GM21447 (cell line): Measurements from ENCODE around the gene C1QC.

Source experiments
- ATAC-seq: cut with Tn5 transposase; IDR thresholded peaks from one replicate; pipeline ENCODE4 v1.9.1; 2021; ENCODE audit not compliant: unreplicated experiment

Gene C1QC

DNA sequence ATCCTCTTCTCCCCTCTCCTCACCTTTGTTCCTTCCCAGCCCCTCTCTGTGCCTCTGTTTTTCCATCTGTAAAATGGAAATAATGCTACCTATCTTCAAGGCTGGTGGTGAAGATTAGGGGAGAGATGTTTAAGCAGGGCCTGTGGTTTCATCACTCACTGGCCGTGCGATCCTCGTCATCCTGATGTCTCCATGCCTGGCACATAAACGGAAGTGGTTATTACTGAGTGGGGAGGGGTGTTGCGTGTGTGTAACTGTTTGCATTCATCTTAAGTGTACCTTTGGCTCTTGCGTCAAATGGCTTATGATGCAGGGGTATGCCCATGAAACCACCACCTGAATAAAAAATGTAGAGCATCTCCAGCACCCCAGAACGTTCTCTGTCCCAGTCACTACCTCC, 24.2 kb upstream of the C1QC start:
- no peak for ATAC-seq

GRCh38 chr1:22619798-22620197, 23.6 kb upstream of the C1QC start:
- ATAC-seq, result no peak

- ATAC-seq, result no peak
Measured at GRCh38 chr1:22621761-22622160, 21.7 kb upstream of the C1QC start.

DNA sequence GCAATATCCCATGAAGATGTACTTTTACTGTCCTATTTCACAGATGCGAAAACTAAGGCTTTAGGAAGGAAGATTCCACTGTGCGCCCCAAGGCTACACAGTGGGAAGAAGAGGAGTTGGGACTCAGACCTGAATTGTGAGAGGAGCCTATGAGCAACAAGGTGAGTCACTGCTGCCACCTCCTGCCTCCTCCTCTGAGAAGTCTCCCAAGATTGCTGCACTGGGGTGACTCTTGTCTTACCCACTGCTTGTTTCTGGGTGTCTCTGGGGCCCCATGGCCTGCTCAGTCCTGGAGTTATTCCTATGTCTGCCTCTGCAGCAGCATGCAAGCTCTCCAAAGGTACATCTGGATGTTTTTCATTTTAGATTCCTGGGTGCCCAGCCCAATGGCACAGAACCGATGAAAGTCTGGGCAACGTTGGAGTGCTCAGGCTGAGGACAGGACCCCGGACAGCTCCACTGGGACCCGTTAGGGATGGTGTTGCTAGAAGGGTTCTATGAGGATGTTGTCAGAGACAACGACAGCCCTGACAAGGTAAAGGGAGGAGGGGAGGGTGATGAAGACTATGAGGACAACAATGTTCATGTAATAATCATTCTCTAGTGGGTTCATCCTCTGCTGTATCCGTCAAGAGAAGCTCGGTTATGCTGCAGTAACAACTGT, 18.0 kb upstream of the C1QC start:
- no peak for ATAC-seq

DNA sequence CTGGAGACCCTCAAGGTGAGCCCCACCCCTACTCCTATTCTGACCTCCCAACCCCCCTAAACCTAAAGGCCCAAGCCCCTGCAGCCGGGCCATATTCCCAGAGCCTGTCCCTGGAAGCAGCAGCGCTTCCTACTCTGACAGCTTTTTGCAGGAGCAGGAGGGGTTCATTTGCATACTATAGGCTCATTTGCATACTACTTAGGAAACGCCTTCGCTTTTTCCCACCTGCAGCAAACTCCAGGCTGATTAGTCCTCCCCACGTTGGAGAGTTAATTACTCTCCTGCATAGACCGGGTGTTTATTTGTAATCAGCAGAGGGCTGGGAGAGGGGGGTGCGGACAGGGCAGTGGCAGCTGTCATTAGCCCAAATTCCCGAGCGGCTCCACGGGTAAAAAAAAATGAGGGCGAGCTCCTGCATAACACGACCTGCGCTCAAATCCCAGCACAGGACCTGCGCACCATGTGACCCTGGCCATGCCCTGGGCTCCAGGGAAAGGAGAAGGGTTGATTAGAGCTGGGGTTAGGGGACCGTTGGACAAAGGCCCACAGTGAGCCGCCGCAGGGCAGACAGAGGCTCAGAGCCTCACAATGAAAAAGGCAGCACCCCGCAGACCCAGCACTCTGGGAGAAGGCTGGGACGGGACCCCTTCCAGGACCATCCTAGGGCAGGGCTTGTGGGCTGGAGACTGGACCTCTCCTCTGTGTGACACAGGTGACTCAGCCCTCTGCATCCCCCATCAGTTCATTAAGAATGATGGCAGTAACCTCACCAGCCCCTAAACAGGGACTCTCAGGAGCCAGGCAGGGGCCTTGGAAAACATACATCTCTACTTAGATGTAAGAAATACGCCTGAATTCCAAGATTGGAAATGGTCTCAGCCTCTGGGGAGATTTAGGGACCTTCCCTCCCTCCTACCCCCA, 16.9 kb upstream of the C1QC start:
- ATAC-seq, result no peak

DNA sequence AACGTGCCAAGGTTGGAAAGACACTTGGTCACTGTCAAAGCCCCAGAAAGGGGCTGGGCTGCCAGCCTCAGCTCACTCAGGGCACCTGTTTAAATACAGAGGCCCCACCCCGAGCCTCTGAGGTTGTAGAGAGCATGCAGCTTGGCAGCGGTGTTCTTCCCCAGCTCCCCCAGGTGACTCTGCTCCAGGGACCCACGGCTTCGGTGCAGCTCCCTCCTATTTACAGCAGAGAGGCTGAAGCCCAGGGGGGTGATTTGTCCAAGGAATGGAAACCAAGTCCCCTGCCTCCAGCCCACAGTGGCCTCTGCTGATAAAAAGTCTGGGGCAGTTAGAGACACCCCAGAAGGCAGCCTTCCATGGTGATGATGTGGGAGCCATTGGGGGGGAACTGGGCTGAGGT, 16.1 kb upstream of the C1QC start:
- ATAC-seq, result no peak

GRCh38 chr1:22628698-22629444, 14.6 kb upstream of the C1QC start:
- ATAC-seq, result no peak

DNA sequence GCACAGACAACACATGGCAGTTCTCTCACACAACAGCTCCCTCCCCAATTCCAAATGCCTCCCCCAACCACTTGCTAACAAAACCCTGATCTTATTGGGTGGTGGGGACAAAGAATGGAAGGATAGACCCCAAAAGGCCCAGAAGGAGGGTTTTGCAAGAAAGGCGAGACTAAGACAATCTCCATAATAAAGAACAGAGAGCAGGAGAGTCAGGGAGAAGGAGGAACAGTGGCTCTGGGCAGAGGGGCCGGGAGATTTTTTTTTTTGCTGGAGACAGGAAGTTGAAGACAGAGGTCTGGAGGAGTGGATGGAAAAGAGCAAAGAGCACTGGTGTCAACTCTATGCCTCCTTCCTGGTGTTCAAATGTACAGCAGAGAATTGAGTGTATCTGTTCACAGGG, 13.5 kb upstream of the C1QC start:
- ATAC-seq, result no peak

GRCh38 chr1:22633697-22634463, 9.6 kb upstream of the C1QC start:
- no peak for ATAC-seq

GRCh38 chr1:22635436-22635835, 8.0 kb upstream of the C1QC start:
- ATAC-seq, result no peak

DNA sequence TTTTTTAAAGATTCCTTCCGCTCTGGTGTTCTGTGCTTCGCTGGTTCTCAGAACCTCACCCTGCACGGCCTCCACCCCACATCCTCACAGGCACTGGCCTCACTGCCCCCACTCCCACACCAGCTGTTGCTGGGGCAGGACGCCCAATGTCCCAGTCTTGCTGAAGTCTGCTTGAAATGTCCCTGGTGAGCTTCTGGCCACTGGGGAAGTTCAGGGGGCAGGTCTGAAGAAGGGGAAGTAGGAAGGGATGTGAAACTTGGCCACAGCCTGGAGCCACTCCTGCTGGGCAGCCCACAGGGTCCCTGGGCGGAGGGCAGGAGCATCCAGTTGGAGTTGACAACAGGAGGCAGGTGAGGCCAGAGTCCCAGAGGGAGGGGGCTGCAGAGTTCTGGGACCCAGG, 7.1 kb upstream of the C1QC start, which contains the start of gene C1QA:
Gene C1QA (plus strand): TSS at position 276 of the 400 bp plus-strand sequence. CDS start 989 bp downstream, outside the sequence.
- ATAC-seq, result no peak

- no peak for ATAC-seq
Measured at GRCh38 chr1:22636927-22637326, 6.5 kb upstream of the C1QC start.

GRCh38 chr1:22637907-22638445, 5.5 kb upstream of the C1QC start:
- no peak for ATAC-seq

DNA sequence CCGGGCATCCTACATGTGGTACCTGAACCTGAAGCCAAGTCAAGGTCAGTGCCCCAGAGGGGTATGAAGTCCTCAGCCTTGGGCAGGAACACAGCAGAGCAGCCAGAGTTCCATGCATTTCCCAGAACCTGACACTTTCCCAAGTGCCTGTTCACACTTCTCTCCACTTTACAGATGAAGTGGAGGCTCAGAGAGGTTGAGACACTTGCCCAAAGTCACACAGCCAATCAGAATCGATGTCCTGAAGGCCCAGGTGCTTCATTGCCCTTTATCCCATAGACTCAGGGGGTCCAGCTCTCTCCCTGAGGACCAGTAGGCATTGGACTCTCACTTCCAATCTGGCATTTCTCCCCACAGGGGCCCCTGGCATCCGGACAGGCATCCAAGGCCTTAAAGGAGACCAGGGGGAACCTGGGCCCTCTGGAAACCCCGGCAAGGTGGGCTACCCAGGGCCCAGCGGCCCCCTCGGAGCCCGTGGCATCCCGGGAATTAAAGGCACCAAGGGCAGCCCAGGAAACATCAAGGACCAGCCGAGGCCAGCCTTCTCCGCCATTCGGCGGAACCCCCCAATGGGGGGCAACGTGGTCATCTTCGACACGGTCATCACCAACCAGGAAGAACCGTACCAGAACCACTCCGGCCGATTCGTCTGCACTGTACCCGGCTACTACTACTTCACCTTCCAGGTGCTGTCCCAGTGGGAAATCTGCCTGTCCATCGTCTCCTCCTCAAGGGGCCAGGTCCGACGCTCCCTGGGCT, 4.8 kb upstream of the C1QC start:
- ATAC-seq, result no peak

- ATAC-seq, result no peak
Measured at GRCh38 chr1:22639286-22639685, 4.1 kb upstream of the C1QC start.

- no peak for ATAC-seq
Measured at GRCh38 chr1:22641247-22641646, 2.2 kb upstream of the C1QC start.

DNA sequence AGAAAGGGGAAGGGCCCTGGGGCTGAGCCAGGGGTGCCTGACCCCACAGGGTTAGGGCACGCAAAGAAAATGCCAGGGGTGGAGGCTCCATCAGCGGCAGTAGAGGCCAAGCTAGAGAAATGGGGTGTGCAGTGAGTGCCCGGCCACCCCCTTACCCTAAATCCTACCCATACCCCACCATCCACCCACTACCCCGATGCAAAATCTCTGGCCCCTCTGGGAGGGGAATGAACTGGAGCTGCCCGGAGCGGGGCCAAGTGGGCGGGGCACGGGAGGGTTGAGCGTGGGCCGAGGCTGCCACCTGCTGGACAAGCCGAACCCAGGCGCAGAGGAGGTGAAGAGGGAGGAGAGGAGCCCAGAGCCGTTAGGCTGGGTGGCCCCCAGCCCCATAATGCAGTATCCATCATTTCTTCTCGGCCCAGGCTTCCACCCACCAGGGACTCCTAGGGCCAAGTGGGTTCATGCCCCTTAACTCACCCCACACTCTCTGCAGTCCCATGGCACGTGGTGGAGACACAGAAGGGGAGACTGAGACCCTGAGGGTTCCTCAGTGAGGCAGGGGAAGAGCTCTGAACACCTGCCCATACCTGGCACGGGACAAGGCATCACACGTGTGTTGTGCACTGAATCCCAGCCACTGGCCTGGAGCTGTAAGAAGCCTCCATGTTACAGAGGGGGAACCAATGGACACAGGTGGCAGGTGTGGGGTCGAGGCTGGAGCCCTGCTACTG, 1.4 kb upstream of the C1QC start:
- ATAC-seq, result no peak

- no peak for ATAC-seq
Measured at GRCh38 chr1:22643928-22644327, 495 bp downstream of the C1QC start.

GRCh38 chr1:22645931-22646330, 2.5 kb downstream of the C1QC start:
- ATAC-seq, result no peak
